HG03280 (cell line): Measurements from ENCODE around the gene SPP1.
"Not testable (repeated sequence)": the region's sequence is repeated elsewhere in the genome, so short reads cannot be mapped to it uniquely, and the experiment has no call there.

ENCODE experiments used
- ATAC-seq: cut with Tn5 transposase; IDR thresholded peaks from one replicate; pipeline ENCODE4 v1.9.1; 2021; ENCODE audit warnings: mild to moderate bottlenecking, moderate library complexity; ENCODE audit not compliant: unreplicated experiment

SPP1 gene

DNA sequence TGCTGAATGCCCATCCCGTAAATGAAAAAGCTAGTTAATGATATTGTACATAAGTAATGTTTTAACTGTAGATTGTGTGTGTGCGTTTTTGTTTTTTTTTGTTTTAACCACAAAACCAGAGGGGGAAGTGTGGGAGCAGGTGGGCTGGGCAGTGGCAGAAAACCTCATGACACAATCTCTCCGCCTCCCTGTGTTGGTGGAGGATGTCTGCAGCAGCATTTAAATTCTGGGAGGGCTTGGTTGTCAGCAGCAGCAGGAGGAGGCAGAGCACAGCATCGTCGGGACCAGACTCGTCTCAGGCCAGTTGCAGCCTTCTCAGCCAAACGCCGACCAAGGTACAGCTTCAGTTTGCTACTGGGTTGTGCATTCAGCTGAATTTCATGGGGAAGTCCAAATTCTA is at the start of gene SPP1:
Gene SPP1 (plus strand): TSS at position 249 of the 400 bp plus-strand sequence. CDS start 1,182 bp downstream, outside the sequence.
- no peak for ATAC-seq

DNA sequence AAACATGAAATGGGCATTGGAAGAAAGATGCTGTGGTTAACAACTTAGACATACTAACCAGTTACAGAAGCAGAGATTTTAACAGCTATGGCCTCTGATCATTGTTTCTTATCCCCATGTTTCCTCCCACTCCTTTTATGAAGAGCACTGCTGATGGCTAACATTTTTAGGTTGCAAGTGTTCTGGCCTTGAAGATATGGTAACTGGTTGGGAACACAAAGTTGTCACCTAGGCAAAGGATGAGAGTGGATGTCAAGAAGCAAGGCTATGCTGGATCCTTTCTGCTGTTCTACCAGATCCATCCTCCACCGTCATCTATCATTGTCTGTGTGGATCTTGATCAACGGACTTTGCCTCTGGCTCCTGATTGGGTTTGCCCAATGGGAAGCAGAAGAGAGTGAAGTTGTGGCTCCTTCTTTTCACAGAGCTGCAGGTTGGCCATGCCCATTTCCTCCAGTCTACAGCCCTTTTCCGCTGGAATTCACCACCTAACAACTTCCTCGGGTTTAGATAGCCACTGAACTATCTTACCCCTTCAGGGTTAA is 48.9 kb upstream of the SPP1 start:
- no peak for ATAC-seq

DNA sequence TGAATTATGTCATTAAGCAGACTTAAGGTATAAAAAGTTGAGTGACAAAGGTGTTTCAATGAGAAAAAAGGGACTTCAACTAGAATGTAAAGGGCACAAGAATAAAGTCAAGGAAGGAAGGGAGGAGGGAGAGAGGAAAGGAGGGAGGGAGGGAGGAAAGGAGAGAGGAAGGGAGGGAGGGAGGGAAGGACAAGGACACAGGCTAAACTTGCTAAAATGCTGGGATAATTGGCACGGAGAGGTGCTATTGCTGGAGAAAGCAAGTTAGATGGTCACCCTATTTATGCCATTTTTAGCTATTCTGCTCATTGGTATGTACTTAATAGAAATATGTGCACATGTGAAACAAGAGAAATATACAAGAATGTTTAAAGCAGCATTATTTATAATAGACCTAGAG is 44.9 kb upstream of the SPP1 start:
- ATAC-seq: no peak

GRCh38 chr4:87931932-87932331 is 43.6 kb upstream of the SPP1 start:
- ATAC-seq: no peak

DNA sequence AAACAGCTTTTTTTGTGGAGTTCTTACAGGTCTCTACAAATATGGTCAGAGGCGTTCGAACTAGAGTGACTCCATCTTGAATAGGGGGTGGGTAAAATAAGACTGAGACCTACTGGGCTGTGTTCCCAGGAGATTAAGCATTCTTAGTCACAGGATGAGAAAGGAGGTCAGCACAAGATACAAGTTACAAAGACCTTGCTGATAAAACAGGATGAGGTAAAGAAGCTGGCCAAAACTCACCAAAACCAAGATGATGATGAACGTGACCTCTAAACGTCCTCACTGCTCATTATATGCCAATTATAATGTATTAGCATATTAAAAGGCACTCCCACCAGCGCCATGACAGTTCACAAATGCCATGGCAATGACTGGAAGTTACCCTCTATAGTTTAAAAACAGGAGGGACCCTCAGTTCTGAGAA is 42.8 kb upstream of the SPP1 start:
- ATAC-seq: no peak

DNA sequence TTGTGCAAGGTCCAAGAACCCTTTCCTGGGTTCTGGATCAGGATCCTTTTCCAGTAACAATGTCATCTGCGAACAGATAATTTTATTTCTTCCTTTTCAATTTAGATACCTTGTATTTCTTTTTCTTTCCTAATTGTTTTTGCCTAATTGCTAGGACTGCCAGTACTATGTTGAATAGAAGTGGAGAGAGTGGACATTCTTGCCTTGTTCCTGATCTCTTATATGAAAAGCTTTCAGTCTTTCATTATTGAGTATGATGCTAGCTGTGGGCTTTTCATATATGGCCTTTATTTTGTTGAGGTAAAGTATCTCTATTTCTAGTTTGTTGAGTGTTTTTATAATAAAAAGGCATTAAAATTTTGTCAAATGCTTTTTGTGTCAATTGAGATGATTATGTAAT is 42.2 kb upstream of the SPP1 start:
- ATAC-seq: no peak

DNA sequence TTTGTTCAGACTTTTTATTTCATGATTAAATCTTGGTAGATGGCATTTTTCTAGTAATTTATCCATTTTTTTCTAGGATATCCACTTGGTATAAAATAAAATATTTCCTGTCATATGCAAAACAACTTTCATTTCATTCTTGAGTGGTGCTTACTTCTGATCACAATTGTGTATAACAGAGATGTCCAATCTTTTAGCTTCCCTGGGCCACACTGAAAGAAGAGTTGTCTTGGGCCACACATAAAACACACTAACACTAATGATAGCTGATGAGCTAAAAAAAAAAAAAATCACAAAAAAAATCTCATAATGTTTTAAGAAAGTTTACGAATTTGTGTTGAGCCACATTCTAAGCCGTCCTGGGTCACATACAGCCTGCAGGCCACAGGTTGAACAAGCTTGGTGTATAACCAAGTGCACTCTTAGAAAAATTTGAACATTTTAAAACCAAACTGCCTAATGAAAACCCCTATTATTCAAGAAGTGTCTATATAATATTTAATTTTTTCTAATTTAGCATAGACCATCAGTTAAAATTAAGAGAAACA is 41.3 kb upstream of the SPP1 start:
- no peak for ATAC-seq

GRCh38 chr4:87934973-87935372 is 40.5 kb upstream of the SPP1 start:
- ATAC-seq: no peak

GRCh38 chr4:87935954-87936353 is 39.6 kb upstream of the SPP1 start:
- ATAC-seq: not testable (repeated sequence)

DNA sequence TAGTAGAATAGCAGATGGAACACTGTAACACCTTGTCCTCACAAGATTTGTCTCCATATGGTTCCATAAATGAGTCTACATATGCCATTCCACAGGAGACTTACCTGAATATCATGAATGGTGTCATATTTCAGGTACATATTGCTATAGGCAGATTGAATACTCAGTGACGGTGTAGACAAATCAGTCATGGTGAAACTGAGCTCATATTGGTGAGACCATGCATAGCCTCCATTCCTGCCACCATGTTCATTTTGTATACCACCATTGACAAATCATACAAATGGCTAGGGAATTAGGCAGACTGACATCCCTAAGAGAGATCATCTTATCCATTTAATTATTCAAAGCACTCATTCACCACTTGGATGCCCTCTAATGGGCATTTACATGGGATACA is 38.0 kb upstream of the SPP1 start:
- no peak for ATAC-seq

- no peak for ATAC-seq
These were observed 36.8 kb upstream of the SPP1 start for GRCh38 chr4:87938746-87939145.

- no peak for ATAC-seq
These were observed 35.4 kb upstream of the SPP1 start for GRCh38 chr4:87939978-87940690.

DNA sequence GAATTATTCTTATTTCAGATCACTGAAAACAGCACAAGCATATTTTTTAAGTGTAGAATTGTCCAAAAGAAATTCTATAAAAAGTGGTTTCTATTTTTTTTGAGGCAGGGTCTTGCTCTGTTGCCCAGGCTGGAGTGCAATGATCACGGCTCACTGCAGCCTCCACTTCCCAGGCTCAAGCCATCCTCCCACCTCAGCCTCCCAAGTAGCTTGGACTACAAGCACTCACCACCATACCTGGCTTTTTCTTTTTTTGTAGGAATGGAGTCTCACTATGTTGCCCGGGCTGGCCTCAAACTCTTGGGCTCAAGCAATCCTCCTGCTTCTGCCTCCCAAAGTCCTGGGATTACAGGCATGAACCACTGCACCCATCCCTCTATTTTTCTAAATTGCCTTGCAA is 34.7 kb upstream of the SPP1 start:
- not testable (repeated sequence) for ATAC-seq

- ATAC-seq: no peak
These were observed 33.7 kb upstream of the SPP1 start for GRCh38 chr4:87941537-87942392.

- no peak for ATAC-seq
These were observed 31.8 kb upstream of the SPP1 start for GRCh38 chr4:87943660-87944149.

- ATAC-seq: no peak
These were observed 30.5 kb upstream of the SPP1 start for GRCh38 chr4:87944967-87945366.

GRCh38 chr4:87946766-87947165 is 28.7 kb upstream of the SPP1 start:
- ATAC-seq: no peak

DNA sequence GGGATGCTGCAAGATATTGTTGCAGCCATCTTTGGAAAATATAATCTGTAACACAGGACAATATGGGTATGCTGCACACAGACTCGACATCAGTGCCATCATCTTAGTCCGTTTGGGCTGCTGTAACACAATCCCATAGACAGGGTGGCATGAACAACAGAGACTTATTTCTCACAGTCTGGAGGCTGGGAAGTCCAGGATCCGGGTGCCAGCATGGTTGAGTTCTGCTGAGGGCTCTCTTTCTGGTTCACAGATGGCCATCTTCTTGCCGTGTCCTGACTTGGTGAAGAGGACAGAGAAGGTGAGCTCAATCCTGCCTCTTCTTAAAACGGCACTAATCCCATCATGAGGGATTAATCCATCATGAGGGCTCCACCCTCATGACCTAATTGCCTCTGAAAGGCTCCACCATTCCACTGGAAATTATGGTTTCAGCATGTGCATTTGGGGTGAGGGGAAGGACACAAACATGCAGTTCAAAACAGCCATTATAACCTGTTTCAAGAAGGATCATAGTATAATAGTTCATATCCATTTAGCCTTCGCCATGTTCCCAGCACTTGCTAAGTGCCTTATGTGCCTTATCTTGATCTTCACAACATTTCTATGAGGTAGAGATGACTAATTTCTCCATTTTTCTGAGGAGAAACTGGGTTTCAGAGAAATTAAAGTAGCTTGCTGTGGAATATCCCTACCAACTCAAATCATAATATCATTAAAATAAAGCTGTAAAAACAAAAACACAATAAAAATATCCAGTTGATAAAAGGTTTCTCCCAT is 27.9 kb upstream of the SPP1 start:
- no peak for ATAC-seq

GRCh38 chr4:87949961-87950360 is 25.6 kb upstream of the SPP1 start:
- no peak for ATAC-seq

GRCh38 chr4:87950493-87950892 is 25.0 kb upstream of the SPP1 start:
- no peak for ATAC-seq
